ELR (cell line): ENCODE data around the gene RFTN1.

Source experiments
- DNase-seq: peaks from one replicate; pipeline ENCODE4 v3.0.0-alpha.2; 2015; ENCODE audit warnings: low read depth

RFTN1 gene

GRCh38 chr3:16406166-16406565, 107.3 kb downstream of the RFTN1 start:
- DNase-seq = no peak

- DNase-seq = no peak
Observed at GRCh38 chr3:16404349-16404895, 109.1 kb downstream of the RFTN1 start.

- DNase-seq = peak; percentile 63
Observed at GRCh38 chr3:16402451-16402850, 111.0 kb downstream of the RFTN1 start.

DNA sequence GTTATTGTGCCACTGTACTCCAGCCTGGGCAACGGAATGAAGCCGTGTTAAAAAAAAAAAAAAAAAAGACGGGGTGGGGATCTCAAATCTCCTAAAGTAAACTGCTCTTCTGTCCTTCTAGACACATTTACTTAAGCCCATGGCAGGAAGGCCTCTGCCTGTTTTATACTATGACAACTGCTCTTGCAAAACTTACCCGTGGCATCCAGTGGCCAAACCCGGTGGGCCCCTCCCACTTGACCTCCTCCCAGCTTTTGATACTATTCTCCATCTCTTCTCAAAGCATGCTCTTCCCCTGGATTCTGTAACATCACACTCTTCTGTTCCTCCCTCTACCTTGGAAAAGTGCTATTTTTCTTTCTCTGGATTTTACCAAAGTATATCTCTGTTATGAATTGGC, 112.2 kb downstream of the RFTN1 start:
- DNase-seq = no peak

DNA sequence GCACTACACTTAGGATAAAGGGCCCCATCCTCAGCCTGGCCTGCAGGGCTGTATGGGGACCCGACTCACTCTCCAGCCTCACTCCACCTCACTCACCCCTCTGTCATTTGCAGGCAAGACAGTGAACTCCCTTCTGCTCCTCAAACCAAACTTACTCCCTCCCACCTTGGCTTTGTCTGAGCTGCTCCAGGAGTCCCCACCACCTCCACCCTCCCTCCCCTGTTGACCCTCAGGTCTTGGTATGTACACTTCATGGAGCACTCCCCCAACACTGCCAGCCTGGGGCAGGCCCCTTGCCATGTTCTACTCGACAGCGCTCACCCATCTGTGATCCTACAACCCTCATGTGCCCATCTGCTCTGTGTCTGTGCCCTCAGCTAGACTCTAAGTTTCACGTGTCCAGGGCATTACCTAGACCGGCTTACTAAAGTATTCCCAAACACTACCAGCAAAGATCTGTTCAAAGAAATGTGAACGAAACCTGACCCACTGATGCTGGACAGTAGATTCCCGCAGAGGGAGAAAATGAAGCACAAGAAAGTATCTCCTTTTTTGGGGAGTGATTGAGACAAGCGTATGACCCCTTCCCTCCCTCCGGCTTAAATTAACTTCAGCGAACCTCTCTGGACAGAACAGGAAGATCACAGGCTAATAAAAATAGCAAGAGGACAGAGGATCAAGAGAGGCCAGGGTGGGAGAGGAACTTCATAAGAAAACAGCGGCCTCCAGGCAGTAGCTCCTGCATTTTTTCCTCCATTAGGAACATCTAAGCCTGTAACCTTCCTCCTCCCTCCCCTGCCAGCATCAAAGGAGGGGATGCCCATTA, 113.2 kb downstream of the RFTN1 start:
- DNase-seq = no peak

DNA sequence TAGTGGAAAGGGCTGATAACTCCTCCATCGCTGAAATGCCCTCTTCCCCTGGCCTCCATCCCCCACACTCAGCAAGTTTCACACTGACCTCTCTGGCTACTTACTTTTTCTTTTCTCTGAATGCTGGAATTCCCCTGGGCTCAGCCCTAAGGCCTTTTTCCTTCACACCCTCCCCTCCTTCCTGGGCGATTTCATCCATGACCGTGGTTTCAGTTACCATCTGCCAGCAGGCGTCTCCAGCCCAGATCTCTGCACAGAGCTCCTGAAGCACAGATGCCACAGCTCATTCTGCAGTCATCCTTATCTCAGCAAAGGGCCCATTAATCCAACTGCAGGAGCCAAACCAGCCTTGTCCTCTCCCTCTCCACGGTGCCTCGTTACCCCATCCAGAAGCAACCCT, 114.0 kb downstream of the RFTN1 start:
- DNase-seq = peak; percentile 90

DNA sequence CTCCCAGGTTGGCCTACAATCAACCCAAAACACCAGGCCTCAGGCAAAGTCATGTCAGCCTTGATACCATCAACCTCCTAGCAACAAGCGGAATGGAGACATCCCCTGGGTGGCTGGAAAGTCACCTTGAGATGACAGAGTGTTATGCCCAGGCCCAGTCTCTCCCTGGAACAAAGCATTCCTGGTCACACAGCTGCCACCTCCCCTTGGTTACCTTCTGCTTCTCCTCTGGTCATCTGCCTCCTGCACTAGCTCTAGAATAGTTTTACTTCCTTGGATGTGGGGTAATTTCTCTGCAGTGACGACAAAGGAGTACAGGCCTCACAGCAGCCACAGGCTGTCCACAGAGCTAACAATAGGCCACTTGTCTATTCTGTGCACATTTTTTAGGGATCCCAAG, 114.9 kb downstream of the RFTN1 start:
- DNase-seq = no peak

GRCh38 chr3:16396202-16396601, 117.3 kb downstream of the RFTN1 start:
- no peak for DNase-seq

DNA sequence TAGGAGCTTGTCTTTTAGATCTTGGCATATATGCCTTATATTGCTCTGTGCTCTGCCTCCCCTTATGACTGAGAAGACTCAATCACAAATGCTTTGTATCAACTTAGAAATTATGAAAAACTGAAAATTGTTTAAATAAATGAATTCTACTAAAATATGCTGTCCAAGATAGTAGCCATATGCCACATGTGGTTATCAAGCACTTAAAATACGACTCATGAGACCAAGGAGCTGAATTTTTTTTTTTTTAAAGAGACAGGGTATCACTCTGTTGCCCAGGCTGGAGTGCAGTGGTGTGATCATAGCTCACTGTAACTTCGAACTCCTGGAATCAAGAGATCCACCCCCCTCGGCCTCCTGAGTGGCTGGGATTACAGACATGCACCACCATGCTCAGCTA, 118.3 kb downstream of the RFTN1 start:
- no peak for DNase-seq

DNA sequence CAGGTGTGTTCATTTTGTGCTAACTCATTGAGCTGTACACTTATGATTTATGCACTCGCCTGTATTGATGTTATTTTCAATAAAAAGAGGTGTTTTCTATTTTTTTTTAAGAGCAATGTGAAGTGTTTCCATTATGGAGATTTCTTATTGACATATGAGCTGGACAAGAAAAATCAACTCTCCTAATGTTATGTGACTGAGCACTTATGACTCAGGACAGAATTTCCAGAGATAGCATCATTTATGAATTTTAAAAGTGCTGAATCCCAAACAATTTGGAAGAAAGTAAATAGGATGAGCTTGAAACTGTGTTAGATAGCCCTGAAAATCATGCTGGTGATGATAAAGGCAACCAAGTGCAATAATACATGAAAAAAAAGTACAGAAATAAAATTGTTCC, 118.9 kb downstream of the RFTN1 start:
- no peak for DNase-seq

DNA sequence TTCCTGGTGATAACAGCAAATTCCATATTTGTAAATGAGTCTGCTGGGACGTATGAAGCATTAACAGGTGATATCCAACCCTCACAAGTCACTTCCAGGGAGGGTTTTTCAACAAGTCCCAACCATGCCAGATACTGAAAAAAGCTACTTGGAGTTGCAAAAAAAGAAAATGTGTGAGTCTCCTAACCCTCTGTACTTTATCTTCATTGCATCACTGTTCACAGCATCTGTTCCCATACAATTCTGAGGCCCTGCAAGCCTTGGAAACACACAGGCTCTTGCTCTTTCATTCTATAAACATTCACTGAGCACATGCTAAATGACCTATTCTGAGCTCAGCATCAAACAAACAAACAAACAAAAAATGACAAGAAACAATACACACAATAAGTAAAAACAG, 120.8 kb downstream of the RFTN1 start:
- DNase-seq = no peak

DNA sequence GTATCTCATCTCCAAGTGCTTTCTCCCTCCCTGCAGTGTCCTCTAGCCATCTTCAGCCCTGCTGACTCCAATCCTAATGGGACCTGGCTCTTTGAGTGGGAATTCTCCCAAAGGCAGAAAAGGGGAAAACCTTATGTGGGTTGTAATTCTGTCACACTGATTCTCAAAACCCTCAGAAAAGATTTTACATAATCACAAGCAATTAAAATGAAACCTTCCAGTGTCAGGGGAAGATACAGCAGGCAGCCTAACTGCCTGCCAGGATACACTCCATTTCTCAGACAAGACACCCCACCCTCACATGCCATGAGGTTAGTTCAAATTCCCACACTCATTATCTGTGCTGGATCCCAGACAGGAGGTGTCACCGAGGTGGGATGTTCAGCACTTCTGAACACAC, 121.4 kb downstream of the RFTN1 start:
- DNase-seq = no peak

DNA sequence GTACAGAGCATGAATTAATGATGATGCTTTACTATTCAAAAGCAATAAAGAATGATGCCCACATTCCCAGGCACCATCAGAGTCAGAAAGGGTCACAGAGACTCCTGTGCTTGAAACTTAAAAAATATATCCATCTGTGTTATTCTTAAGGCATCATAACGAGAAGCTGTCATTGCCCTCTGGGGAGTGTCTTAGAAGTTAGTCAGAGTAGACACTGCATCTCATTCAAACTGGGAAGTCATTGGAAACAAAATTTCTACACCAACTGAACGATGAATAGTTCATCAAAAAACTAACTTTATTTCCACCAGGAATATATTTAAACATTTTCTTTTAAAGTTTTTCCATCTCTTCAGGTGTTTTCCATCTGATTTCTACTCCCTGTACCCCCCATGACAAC, 122.9 kb downstream of the RFTN1 start:
- no peak for DNase-seq

DNA sequence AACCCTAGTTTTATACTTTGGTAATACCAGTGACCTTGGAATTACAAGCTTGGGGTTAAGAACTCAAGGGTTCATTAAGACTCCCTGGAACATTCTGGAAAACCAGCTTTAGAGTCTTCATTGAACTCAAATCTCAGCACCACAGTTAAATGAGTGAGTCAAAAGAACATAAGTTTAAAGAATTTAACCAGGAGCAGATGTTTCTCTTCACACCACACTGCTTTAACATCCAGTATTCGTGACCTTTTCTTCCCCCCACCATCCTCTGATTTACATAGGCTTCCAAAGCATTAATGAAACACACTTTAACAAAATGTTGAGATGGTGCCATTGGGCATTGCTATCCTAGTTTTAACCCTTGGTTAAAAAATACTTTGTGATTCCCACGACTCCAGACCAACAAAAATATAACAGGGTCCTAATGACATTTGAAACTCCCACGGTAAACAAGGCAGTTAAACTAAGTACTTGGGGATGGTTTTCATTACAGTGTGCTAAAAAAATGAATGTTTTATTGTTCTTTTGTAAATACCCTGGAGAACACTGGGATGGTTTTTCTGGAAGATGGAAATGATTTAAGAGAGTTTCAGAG, 124.6 kb downstream of the RFTN1 start:
- no peak for DNase-seq

DNA sequence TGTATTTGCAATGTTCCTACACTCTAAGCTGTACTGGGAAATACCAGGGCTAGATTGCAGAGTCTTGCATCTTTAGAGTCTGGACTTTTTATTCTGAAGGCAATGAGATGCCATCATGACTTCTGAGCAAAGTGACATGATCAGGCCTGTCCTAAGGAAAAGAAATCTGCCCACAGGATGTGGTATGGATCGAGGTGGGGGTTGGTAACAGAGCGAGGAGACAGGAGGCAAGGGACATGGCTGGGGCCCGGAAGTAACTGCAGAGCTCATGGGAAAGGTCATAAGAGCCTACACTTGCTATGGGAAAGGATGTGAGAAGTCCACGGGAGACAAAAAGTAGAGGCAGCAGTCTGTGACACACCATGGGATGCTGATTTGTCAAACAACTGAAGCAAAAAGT, 126.9 kb downstream of the RFTN1 start:
- DNase-seq = no peak

- DNase-seq = no peak
Observed at GRCh38 chr3:16385151-16385550, 128.3 kb downstream of the RFTN1 start.

DNA sequence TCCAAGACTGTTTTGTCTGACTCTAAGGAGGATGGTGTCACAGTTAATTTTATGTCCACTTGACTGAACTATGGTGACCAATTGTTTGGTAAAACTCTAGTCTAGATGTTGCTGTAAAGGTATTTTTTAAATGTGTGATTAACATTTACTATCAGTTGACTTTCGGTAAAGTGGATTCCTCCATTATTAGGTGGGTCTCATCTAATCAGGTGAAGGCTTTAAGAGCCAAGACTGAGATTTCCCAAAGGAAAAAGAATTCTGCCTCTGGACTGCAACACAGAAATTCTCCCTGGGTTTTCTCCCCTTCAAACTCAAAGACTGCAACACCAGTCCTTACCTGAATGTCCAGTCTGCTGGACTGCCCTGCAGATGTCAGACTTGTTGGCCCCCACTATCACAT, 129.6 kb downstream of the RFTN1 start:
- DNase-seq = no peak

GRCh38 chr3:16382845-16383244, 130.7 kb downstream of the RFTN1 start:
- DNase-seq = no peak

DNA sequence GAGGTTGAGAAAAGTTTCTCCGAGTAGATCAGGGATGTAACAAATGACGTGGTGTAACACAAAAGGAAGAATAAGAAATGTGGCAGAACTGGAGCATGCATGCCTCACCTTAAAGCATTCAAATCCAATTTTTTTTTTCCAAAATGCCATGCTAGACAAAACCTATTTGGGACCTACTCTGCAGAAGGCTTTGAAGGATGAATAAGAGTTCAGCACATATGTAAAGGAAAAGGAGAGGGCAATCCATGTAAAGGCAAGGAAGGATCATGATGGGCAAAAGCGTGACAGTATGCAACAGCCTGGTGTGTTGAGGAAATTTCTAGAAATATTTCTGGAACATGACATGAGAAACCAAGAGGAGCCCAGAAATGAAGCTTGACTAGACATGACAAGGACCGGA, 132.1 kb downstream of the RFTN1 start:
- DNase-seq = no peak

- no peak for DNase-seq
Observed at GRCh38 chr3:16380421-16380820, 133.1 kb downstream of the RFTN1 start.

DNA sequence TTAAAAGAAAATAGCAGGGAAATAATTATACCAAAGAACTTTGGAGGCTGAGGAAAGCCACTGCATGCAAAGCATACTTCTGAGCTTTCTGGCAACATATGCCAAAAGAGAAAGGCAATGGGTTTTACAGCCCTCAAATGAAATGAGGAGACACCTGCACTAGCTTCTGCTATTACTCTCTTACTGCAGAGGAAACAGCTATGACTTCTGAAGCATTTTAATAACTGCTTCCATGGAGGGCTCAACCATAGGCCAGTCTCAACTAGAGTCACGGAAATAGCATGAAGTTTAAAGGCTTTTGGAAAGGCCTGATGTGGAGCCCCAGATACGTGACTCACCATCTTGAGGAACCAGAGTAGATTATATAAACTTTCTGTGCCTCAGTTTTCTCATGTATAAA, 133.7 kb downstream of the RFTN1 start:
- DNase-seq = no peak

- DNase-seq = peak; percentile 89
Observed at GRCh38 chr3:16378920-16379319, 134.6 kb downstream of the RFTN1 start.

- DNase-seq = no peak
Observed at GRCh38 chr3:16378415-16378814, 135.1 kb downstream of the RFTN1 start.

GRCh38 chr3:16377847-16378302, 135.6 kb downstream of the RFTN1 start:
- no peak for DNase-seq
